Endothelial cell (in vitro differentiated cells): ENCODE data around the gene VANGL2. TPM values are rescaled to one million over a fixed set of nuclear protein-coding genes. Genes with fewer than 3 reads are reported as not detected.

Experiments used
- DNase-seq: peaks from one replicate; pipeline ENCODE4 v3.0.0; 2021; ENCODE audit warnings: low spot score
- H3K27ac Mint-ChIP-seq: one replicate; pipeline ENCODE4 v1.8.0; 2021; ENCODE audit warnings: mixed read lengths, inconsistent platforms; ENCODE audit not compliant: unreplicated experiment
- H3K27me3 Mint-ChIP-seq: one replicate; pipeline ENCODE4 v1.8.0; 2021; ENCODE audit warnings: mild to moderate bottlenecking, moderate library complexity, mixed read lengths, inconsistent platforms; ENCODE audit not compliant: unreplicated experiment
- H3K36me3 Mint-ChIP-seq: one replicate; pipeline ENCODE4 v1.8.0; 2021; ENCODE audit warnings: mild to moderate bottlenecking, low read depth, mixed read lengths, inconsistent platforms; ENCODE audit not compliant: unreplicated experiment
- H3K4me1 Mint-ChIP-seq: one replicate; pipeline ENCODE4 v1.8.0; 2021; ENCODE audit warnings: mild to moderate bottlenecking, mixed read lengths, inconsistent platforms; ENCODE audit not compliant: unreplicated experiment
- H3K4me3 Mint-ChIP-seq: one replicate; pipeline ENCODE4 v1.8.0; 2021; ENCODE audit warnings: mild to moderate bottlenecking, mixed read lengths, inconsistent platforms; ENCODE audit not compliant: unreplicated experiment
- H3K9me3 Mint-ChIP-seq: one replicate; pipeline ENCODE4 v1.8.0; 2021; ENCODE audit warnings: mixed read lengths, inconsistent platforms; ENCODE audit not compliant: unreplicated experiment
- total RNA-seq: library from RNA; stranded (reverse); fragmentation: NEBNext Ultra II Directional; extraction: Animal tissue kit (Norgen Biotek cat#: 25700); gene quantifications from one replicate; pipeline ENCODE4 v1.2.1, GENCODE V29; 2021; ENCODE audit not compliant: unreplicated experiment
- TF ChIP-seq, protein P1 (sequence below): fragments of 200-600 bp; sonication (generic); IDR thresholded peaks from one replicate; pipeline ENCODE4 v1.5.0; 2021; ENCODE audit warnings: antibody characterized with exemption; ENCODE audit not compliant: unreplicated experiment

The VANGL2 gene
- total RNA-seq, 1 donor from 2014 or later = 79.8 TPM

DNA sequence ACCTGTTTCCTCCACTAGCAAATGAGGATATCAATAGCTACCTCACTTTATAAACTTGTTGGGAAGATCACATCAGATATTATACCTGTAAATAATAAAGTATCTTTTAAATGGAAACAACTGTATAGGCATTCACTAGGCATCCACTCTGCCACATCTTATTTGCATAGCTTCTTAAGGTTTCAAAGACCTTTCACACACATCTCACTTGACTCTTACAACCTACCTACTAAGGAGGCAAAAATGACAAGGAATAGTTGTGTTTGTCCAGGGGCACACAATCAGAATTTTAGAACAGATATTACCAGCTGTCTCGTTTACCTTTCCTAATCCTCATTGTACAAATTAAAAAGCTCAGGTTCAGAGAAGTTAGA lies 51.5 kb downstream of the VANGL2 start:
- H3K9me3 Mint-ChIP-seq = no peaks in the 10 kb centered on the region
- peaks cover 6% of the 10 kb centered on the region for H3K4me1 Mint-ChIP-seq
- H3K36me3 Mint-ChIP-seq = no peaks in the 10 kb centered on the region
- H3K27me3 Mint-ChIP-seq = peaks cover 2% of the 10 kb centered on the region
- TF ChIP-seq, protein P1, sequence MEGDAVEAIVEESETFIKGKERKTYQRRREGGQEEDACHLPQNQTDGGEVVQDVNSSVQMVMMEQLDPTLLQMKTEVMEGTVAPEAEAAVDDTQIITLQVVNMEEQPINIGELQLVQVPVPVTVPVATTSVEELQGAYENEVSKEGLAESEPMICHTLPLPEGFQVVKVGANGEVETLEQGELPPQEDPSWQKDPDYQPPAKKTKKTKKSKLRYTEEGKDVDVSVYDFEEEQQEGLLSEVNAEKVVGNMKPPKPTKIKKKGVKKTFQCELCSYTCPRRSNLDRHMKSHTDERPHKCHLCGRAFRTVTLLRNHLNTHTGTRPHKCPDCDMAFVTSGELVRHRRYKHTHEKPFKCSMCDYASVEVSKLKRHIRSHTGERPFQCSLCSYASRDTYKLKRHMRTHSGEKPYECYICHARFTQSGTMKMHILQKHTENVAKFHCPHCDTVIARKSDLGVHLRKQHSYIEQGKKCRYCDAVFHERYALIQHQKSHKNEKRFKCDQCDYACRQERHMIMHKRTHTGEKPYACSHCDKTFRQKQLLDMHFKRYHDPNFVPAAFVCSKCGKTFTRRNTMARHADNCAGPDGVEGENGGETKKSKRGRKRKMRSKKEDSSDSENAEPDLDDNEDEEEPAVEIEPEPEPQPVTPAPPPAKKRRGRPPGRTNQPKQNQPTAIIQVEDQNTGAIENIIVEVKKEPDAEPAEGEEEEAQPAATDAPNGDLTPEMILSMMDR = no peak
- no peak for DNase-seq
- no peak overlapping the region for H3K4me3 Mint-ChIP-seq
- H3K27ac Mint-ChIP-seq = no peak overlapping the region

GRCh38 chr1:160453443-160453842 lies 53.1 kb downstream of the VANGL2 start:
- H3K36me3 Mint-ChIP-seq = peaks cover 2% of the 10 kb centered on the region
- H3K4me1 Mint-ChIP-seq = peaks cover 12% of the 10 kb centered on the region
- H3K4me3 Mint-ChIP-seq = no peak overlapping the region
- TF ChIP-seq, protein P1 = no peak
- no peak overlapping the region for H3K27ac Mint-ChIP-seq
- DNase-seq = no peak
- peaks cover 2% of the 10 kb centered on the region for H3K27me3 Mint-ChIP-seq
- H3K9me3 Mint-ChIP-seq = no peaks in the 10 kb centered on the region

GRCh38 chr1:160454371-160455152 lies 54.2 kb downstream of the VANGL2 start:
- H3K27me3 Mint-ChIP-seq = peaks cover 2% of the 10 kb centered on the region

GRCh38 chr1:160455153-160455517 lies 54.8 kb downstream of the VANGL2 start:
- Mint-ChIP-seq H3K36me3 (peaks cover 5% of the 10 kb centered on the region), H3K27ac (no peak overlapping the region), H3K4me3 (no peak overlapping the region), H3K4me1 (peaks cover 26% of the 10 kb centered on the region), H3K27me3 (peaks cover 2% of the 10 kb centered on the region), H3K9me3 (no peaks in the 10 kb centered on the region)
- DNase-seq = no peak
- TF ChIP-seq, protein P1 = no peak

More at GRCh38 chr1:160454371-160455152, 54.2 kb downstream of the VANGL2 start:
- H3K4me3 Mint-ChIP-seq = no peak overlapping the region
- peaks cover 5% of the 10 kb centered on the region for H3K36me3 Mint-ChIP-seq
- H3K9me3 Mint-ChIP-seq = no peaks in the 10 kb centered on the region
- no peak overlapping the region for H3K27ac Mint-ChIP-seq
- H3K4me1 Mint-ChIP-seq = peaks cover 21% of the 10 kb centered on the region
- DNase-seq = no peak
- TF ChIP-seq, protein P1 = no peak

- peak overlapping the region; percentile 99 for H3K27ac Mint-ChIP-seq
- peak overlapping the region; percentile 39 for H3K4me3 Mint-ChIP-seq
- peaks cover 5% of the 10 kb centered on the region for H3K36me3 Mint-ChIP-seq
- TF ChIP-seq, protein P1 = no peak
- H3K9me3 Mint-ChIP-seq = no peaks in the 10 kb centered on the region
- peaks cover 52% of the 10 kb centered on the region for H3K4me1 Mint-ChIP-seq
- peaks cover 2% of the 10 kb centered on the region for H3K27me3 Mint-ChIP-seq
- DNase-seq = no peak
Observed at GRCh38 chr1:160459056-160459455, 58.7 kb downstream of the VANGL2 start.
